SHP77 (cell line): Measurements from ENCODE around the gene MCF2L2.

ENCODE experiments used
- DNase-seq, 2 experiments: peaks; one replicate each; lab custom pipeline; 2025; lab: John Stamatoyannopoulos, UW

Gene MCF2L2

DNA sequence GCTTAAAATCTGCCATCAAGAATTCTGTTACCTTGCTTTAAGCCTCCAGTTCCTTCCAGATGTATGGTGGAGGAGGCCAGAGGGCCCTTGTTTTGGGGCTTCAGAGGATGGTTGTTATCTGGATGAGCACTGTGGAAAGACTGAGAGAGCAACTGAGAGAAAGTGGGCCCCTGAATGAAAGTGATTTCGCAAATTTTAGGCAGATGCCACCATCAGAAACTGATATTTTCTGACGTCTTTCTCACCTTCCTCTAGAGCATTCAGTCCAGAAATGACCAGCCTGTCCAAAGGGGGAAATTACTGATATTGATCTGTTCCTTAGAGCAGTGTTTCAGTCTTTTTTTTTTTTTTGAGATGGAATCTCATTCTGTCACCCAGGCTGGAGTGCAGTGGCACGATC lies 162.0 kb downstream of the MCF2L2 start:
- DNase-seq = no peak

DNA sequence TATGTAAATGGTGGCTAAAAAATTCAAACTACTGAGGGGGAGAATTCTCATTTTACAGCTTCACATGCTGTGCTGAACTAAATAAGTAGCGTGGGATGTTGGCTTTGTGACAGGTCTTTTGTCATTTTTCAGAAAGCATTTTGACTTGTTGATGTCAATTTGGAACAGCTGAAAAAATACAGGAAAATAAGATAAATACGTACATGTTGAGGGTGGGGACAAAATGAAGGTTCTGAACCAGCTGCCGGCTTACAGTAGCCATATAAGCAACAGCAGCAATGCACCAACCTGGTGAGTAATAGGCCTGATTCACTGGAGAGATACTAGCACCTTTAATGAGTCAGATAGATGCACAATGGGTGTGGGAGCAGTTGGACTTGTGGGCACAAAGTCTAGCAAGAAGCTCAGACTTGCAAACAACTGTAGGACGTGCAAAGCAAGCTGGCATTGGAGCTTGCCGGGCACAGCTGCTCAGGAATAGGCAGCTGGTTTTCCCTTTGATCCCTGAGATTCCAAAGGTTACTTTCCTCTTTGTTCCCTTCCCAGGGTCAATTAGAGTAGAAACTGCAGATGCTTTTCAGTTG lies 162.5 kb downstream of the MCF2L2 start:
- peak in 1 of 2 experiments; percentile 55 for DNase-seq

DNA sequence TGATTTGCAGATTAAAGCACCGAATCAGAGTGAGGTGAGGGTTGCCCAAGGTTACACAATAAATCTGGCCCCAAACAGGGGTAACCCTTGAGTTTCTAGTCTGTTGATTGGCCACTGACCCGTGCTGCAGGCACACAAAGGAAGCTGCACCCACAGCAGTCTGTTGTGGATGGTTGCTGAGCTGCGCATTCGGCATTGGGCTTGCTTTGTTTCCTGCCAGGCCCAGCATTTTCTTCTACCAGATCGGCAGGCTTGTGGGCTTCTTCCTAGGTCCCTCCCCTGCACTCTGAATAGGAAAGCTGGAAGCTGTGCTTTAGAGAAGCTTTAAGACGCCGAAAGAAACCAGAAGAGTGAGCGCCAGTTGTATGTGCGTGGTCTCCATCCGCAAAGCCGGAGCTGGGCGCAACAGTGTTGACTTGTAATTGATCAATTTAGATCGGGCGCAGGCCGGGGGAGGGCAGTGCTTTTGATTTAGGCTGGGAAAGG lies 163.2 kb downstream of the MCF2L2 start:
- peak; percentile 60 to 67 for DNase-seq

DNA sequence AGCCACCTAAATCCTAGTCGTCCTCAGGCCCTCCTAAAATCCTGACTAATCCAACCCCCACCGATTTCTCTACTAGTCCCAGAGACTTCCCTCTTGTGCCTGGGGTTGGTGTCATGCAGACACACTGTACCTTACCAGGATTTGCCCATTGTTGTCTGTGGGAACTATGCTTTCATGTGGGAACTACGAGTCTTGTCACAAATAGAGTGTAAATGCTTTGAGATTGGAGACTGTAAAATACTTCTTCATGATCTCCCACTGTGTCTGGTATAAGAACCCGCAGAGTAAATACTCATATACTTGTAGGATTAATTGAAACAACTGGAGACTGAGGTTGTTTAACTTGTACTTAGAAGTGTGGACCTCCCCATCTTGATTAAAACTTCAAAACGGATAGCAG lies 164.2 kb downstream of the MCF2L2 start:
- no peak for DNase-seq

DNA sequence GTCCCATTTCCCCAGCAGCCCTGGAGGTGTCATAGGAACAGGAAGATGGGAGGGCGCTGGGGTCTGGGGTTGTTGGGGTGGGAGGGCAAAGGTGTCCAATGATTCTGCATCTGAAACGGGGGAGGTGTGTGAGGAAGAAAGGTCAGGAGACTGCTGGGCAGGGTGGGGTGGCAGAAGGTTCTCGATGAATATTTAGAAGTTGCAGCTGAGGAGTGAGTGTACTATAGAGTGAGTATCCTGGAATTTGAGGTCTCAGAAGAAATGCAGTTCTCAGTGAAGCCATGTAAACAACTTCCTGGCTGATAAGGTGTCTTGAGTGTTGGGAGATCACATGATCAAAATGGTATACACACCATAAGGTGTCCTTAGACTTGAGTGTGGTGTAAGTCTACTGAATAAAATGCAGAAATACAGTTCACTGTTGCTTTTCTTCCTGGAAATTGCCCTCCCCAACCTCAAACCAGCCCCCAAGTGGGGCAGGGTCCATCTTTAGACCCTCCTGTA lies 165.5 kb downstream of the MCF2L2 start:
- no peak for DNase-seq

DNA sequence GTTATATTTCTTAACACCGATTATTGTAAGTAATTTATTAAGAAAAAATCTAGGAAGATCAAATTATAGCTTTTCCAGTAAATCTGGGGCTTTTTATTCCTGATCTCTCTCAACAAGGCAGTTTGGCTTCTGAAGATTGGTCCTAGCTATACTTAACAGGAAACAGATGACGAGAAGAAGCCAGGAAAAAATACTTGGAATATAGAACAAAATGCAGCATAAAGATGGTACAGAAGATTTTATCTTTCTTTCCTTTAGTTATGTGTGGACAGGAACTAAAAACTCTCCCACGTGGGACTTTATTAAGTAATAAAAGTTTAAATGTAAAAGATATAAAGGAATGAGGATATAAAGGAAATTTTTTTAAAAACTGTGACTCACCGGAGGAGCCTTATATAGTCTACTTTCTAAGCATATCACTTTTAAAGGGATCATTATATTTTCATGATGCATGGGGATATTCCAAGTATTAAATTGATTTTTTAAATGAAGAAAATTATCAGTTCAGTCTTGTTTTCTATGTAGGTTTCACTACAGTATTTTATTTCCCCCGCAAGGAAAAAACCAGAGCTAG lies 167.2 kb downstream of the MCF2L2 start:
- no peak for DNase-seq

DNA sequence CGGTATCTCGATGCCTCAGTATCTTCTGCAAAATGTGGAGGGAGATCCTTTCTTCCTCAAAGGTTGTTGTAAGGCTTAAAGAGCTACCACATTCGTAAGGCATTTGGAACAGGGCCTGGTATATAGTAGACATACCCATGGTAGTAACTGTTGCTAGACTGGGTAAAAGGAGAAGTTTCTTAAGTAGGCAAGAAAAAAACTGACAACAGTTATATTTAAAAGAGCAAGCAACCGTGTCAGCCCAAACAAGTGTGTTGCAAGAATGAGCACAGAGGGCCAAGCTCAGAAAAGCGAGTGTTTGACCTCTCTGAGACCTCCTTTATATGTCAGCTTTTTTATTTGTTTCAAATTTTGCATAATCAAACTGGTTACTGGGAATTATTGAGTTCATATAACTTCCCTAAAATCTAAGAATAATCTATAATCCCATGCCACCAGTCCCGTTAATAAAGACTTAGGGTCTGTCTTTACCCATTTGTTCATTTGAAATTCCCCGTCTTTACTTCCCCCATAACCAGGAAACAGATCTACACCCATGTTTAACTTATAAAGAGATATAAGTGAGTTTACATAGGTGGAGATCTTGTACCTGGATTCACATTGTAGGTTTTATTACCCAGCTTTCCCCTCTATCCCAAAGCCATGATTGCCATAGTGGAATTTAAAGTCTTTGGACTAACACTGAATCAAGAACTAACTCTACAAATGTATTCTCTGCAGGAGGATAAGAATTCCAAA lies 168.1 kb downstream of the MCF2L2 start:
- DNase-seq = no peak

DNA sequence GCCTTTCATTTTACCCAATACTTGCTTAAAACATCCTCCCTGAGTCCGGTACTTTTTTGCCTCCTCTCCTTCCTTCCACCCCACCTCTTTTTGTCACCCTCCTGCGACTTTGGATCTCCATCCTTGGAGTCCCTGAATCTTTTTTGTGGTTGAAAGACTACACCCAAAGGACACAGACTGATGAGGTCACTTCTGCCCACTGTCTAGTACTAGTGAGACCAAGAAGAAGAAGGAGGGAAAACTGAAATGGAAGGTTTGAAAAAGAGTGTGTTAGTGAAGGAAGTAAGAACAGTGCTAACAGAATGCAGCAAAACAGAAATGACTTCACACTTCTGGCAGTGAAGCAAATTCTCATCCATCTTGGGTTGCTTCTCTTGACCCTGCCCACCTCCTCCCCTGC lies 168.8 kb downstream of the MCF2L2 start:
- DNase-seq = no peak

DNA sequence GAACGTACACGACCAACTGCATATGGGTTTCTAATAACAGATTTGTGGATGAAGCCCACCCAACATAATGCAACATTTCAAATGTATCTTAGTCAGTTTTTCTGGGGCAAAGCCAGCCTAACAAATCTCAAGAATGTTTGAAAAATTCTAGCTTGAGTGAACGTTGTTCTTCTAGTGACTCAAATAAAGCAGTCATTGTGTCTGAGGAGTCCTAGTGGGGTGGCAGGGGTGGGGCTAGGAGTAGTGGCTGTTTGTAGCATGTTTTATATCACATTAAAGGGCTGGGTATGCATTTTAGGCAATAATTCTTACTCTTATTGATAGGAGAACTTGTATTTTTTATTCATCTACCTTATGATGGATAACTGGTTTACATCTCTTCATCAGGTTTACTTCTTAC lies 169.3 kb downstream of the MCF2L2 start:
- no peak for DNase-seq

DNA sequence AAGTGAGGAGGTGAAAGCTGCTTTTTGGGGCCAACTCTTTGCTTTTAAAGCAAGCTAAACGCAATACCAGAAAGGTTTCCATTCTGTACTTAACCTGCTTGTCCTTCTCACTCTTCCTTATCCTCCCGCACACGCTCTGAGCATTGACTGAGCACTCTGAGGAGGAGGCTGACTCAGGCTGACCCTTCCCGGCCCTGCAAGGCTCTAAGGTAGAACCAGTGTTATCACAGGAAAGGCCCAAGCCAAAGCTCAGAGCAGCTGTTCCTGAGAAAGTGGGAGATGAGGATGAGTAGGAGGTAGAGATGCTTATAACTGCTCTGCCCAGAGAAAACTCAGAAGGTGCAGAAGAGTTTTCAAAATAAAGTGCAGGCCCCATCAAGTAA lies 173.1 kb downstream of the MCF2L2 start:
- DNase-seq = peak in 1 of 2 experiments; percentile 30

DNA sequence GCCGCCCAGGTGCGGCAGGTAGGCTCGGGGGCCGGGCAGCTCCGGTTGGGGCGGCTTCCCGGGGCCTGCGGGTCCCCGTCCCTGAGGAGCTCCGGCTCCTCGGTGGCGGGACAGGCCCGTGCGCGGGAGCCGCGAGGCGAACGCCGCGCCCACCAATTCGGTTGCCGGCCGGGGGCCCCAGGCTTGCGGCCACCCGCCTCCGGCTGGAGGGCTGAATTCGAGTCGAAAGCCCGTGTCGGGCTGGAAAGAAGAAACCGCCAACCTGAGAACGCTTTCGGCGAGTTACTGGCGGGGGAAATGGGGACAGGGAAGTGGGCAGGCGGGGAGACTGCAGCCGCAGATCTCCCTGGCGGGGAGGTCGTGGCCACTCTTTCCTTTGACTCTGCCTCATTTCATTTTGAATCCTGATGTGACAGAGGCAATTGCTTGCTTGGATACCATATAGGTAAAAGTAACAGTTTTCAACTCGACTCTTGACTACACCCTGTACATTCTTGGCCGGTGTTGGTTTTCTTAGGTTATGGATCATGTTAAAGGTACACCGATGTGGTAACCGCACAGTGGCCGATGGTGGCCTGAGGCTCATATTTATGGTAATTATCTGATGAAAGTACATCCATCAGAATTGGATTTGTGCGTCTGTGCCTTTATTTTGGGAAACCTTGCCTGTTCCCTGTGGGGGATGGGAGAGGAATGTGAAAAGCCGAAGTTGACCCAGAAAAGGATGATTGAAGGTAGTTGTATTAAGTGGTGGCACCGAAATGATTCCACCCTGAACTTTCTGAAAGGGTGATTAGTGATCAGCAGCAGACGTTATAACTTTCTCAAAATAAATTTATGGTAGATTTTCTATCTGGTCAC lies 173.7 kb downstream of the MCF2L2 start:
- DNase-seq = no peak

DNA sequence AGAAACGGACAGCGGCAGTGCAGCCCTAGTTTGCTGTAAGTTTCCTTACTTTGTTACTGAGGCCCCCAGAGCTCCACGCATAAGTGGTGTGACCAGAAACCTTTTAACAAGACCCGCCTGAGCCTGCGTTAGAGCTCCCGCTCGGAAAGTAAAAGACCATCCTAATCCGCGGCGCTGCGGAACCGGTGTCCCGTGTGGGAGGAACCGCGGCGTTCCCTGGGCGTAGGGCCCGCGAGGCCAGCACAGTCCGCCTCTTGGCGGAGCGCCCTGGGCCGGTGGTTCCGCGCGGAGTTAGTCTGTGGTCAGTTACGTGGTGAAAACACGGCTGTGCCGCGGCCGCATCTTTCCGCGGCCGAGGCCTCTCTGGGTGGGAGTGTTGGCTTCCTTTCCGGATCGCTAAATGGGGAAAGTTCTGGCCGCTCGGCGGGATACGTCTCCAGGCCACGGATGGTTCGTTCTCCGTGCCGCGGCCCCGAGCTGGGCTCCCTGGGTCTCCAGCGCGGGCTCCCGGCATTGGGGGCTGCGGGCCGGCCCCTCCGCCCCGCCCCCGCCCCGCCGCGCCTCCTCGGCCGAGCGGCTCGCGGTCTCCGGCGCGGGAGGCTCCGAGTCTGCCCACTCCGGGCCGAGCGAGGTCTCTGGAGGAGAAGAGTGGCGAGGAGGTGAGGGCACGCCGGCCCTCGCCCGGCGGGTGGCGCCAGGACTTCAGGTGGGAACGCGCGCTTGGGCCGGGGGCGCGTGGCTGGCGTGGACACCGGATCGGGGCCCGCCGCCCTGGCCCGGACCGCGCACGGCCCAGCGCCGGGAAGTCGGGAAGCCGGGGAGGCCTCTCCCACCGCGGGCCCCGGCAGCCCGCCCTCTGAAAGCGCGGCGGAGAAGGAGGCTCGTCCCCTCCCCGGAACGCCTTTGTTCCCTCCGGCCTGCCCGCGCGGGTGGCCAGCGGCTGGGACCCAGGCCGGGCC lies 174.6 kb downstream of the MCF2L2 start:
- DNase-seq = peak in 1 of 2 experiments; percentile 23

DNA sequence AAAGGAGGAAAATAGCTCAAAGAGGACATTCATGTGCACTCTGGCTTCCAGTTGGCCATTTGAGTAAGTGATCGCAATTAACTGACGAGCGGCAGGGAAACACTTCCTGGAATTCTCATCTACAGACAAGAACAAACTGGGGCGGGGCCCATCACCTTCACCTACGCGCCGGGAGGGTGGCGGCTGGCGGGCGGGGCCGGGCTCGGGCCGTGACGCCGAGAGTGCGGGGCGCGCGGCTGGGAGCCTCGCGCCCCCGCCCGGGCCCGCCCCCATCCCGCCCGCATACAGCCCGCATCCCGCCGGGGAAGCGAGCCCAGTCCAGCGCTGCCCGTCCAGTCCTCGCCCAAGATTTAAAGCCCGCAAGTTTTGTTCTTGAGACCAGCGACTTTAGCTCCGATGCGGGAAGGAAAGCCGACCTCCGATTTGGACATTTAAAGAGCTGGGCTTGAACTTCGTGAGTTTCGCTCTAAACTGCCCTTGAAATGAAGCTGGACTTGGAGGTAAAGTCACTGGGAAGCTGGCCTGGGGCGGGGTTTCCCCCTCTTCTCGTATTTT lies 175.4 kb downstream of the MCF2L2 start, which contains the start of gene B3GNT5:
B3GNT5 (plus strand) TSS at position 281 of the 555 bp plus-strand sequence. CDS start 16,546 bp downstream, outside the sequence.
- DNase-seq = peak; percentile 71 to 80

DNA sequence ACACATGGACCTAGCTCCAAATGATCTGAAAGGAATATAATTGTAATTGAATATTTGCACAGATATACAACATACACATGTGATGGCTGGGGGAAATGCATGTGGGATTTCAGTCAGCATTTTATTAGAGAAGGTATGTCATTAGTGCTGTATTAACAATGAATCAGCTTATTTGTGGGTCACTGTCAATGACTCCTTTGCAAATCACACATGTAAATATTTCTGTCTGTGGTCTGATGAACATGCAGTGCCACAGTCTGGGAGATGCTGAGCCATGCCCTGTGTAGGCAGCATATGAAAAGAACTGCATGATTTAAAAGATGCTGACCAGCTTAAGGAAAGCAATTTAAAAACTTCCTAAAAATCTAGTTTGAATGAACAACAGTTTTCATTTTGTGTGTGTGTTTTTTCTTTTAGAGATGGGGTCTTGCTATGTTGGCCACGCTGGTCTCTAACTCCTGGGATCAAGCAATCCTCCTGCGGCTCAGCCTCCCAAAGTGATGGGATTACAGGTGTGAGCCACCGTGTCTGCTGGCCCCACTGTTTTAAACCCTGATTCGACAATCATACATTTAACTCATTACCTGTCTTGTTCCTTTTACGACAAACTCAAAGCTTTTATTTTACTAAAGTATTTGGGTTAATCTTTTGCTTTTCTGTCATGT lies 176.2 kb downstream of the MCF2L2 start:
- no peak for DNase-seq

DNA sequence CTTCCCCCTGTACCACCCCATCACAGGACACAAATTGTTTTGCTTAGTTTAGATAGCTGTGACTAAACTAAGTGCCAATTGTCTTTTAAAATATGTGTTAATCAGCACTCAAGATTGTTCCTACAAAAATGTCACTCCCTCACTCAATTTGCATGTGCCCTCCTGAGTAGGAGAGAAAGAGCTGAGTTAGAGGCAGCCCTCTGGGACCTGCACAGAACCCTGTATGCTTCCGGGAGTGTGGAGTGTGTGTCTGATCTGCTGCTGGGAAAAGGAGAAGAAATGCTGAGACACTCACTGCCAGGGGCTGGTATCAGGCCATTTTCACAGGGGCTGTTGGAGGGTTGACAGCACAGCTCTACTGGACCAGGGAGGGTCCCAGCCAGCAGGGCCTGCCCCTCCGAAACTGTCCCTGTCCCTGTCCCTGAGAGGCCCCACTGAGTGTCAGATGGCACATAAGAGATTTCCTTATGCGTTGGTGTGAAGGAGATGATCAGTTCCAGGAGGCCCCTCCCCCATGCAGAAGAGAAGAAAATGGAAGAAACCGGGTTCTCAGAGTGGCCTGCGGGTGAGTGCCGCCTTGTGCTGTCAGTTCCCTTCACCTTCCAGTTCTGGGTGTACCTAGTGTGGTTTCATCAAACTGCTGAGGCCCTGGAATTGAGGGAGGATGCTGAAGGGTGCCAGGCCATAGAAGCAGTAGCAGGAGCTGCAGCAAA lies 179.3 kb downstream of the MCF2L2 start:
- DNase-seq = no peak

DNA sequence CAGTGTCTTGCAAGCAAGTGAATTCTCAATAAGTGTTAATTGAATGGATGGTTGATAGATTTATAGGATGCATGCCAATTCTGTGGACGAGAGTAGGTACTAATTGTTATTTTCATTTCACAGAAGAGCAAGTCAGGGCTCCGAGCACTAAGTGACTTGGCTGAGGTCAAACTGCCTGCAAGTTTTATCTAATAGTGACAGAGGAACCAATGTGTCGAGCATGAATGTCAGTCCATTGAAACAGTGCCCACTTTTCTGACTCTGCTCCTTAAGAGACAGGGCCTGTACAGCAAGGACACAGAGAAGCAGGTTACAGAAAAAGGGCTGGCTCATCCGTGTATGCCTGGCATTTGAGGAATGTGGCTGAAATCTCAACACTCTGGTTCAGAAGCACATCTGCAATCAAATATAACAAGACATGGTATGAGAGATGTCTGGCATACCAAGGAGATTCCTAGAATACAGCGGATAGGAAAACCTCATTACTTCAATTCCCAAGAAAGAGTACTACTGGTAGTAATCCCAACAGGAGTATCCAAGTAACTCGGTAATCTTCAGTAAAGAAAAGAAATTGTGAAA lies 181.3 kb downstream of the MCF2L2 start:
- DNase-seq = no peak

DNA sequence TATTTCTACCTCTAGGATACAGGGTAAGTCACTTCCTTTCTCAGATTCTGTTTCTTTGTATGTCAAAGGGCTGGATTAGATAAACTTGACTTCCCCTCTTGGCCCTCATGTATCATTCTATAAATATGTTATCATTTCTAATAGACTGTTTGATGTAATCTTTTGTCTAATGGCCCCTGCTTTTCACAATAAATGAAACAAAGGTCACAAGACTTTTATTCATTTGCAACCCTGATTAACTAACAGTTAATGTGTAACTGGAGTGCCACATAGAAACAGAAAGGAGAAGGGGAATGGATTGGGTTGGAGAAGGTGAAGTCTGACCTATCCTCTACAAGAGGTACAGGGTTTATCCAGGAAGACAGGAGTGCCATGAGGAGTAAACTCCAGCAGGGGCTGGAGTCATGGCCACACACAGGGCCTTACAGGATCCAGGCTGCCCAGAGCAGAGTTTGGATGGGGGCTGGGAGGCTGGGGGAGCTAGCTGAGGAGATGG lies 183.4 kb downstream of the MCF2L2 start:
- no peak for DNase-seq

DNA sequence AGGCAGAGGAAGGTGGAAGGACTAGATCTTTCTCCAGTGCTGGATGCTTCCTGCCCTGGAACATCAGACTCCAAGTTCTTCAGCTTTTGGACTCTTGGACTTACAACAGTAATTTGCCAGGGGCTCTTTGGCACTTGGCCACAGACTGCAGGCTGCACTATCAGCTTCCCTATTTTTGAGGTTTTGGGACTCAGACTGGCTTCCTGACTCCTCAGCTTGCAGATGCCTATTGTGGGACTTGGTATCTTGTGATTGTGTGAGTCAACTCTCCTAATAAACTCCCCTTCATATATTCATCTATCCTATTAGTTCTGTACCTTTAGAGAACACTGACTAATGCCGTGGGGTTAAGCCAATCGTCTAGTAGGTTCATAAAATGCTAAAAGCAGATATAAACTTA lies 184.2 kb downstream of the MCF2L2 start:
- no peak for DNase-seq

DNA sequence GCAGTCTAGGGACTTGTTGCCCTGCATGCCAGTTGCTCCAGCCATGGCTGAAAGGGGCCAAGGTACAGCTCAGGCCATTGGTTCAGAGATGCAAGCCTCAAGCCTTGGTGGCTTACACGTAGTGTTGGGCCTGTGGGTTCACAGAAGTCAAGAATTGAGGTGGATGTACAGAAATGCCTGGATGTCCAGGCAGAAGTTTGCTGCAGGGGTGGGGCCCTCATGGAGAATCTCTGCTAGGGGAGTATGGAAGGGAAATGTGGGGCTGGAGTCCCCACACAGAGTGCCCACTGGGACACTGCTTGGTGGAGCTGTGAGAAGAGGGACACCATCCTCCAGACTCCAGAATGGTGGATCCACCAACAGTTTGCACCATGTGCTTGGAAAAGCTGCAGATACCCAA lies 186.0 kb downstream of the MCF2L2 start:
- DNase-seq = no peak
